Ascending aorta (tissue), 2 donors: ENCODE measurements around the gene PEX3. TPM values are rescaled to one million over a fixed set of nuclear protein-coding genes. Genes with fewer than 3 reads are reported as not detected.

ENCODE experiments used
- DNase-seq, 2 donors: peaks; one replicate each; pipeline ENCODE4 v3.0.0-alpha.2; 2019; ENCODE audit warnings: low spot score in 2 of 2
- H3K27ac ChIP-seq, 2 donors: fragments of 200-600 bp; sonication (generic); one replicate each; pipeline ENCODE4 v1.5.1; 2016 to 2017; ENCODE audit warnings: mild to moderate bottlenecking in 1 of 2
- H3K27me3 ChIP-seq: fragments of 200-600 bp; sonication (generic); one replicate; pipeline ENCODE4 v1.5.1; 2017
- H3K36me3 ChIP-seq, 2 donors: fragments of 200-600 bp; sonication (generic); one replicate each; pipeline ENCODE4 v1.5.1; 2016
- H3K4me1 ChIP-seq, 2 donors: fragments of 200-600 bp; sonication (generic); one replicate each; pipeline ENCODE4 v1.5.1; 2016 to 2017; ENCODE audit warnings: mild to moderate bottlenecking in 1 of 2
- H3K4me3 ChIP-seq, 2 donors: fragments of 200-600 bp; sonication (generic); one replicate each; pipeline ENCODE4 v1.5.1; 2016 to 2017; ENCODE audit warnings: mild to moderate bottlenecking in 1 of 2
- H3K9me3 ChIP-seq, 2 donors: fragments of 200-600 bp; sonication (generic); one replicate each; pipeline ENCODE4 v1.5.1; 2016
- CTCF ChIP-seq, 3 experiments: fragments of 200-600 bp in 2 of 3; fragments of 450-650 bp in 1 of 3; sonication (generic) in 2 of 3; IDR thresholded peaks; one replicate each; pipeline ENCODE4 v1.5.1; 2016 to 2019; ENCODE audit warnings: antibody characterized with exemption in 3 of 3, mild to moderate bottlenecking in 1 of 3, moderate library complexity in 1 of 3
- intact Hi-C: fragments of 100-400 bp; cut with DNase I; formaldehyde crosslinking; loops from one replicate; pipeline ENCODE4 v1.15.1; 2023
- total RNA-seq: library from RNA; depleted of rRNA; stranded (reverse); fragments of >200 nt; gene quantifications from one replicate; pipeline ENCODE4 v1.1.0, GENCODE V29; 2016

PEX3 gene
- total RNA-seq, 1 donor from 2014 or later, result 0.96 TPM

- H3K9me3 ChIP-seq, result no peaks in the 10 kb centered on the region
- H3K27me3 ChIP-seq, result no peaks in the 10 kb centered on the region
- H3K4me3 ChIP-seq, result no peak overlapping the region
- intact Hi-C loops, result no loop called here
- no peak for DNase-seq
- no peak for TF ChIP-seq CTCF (IDR thresholded peaks at IDR 0.05)
- no peaks in the 10 kb centered on the region for H3K4me1 ChIP-seq
- no peak overlapping the region for H3K27ac ChIP-seq
- peaks cover 0 to 5% of the 10 kb centered on the region in 2 donors for H3K36me3 ChIP-seq
Observed at GRCh38 chr6:143485967-143486366, 35.4 kb downstream of the PEX3 start.

GRCh38 chr6:143486752-143487151 is 36.1 kb downstream of the PEX3 start:
- DNase-seq, result no peak
- Histone ChIP-seq H3K27ac (no peak overlapping the region), H3K36me3 (peaks cover 0 to 5% of the 10 kb centered on the region in 2 donors), H3K4me3 (no peak overlapping the region), H3K9me3 (no peaks in the 10 kb centered on the region), H3K27me3 (no peaks in the 10 kb centered on the region), H3K4me1 (no peaks in the 10 kb centered on the region)
- TF ChIP-seq CTCF (IDR thresholded peaks at IDR 0.05), result no peak
- intact Hi-C loops, result no loop called here

- no peak for DNase-seq
- no peak overlapping the region for H3K4me3 ChIP-seq
- intact Hi-C loops, result no loop called here
- H3K27me3 ChIP-seq, result no peaks in the 10 kb centered on the region
- TF ChIP-seq CTCF (IDR thresholded peaks at IDR 0.05), result no peak
- H3K9me3 ChIP-seq, result no peaks in the 10 kb centered on the region
- peaks cover 3 to 9% of the 10 kb centered on the region in 2 donors for H3K36me3 ChIP-seq
- no peak overlapping the region for H3K27ac ChIP-seq
- H3K4me1 ChIP-seq, result no peaks in the 10 kb centered on the region
Observed at GRCh38 chr6:143490244-143490643, 39.6 kb downstream of the PEX3 start.

- TF ChIP-seq CTCF (IDR thresholded peaks at IDR 0.05), result no peak
- intact Hi-C loops, result no loop called here
- no peaks in the 10 kb centered on the region for H3K27me3 ChIP-seq
- no peak for DNase-seq
- no peak overlapping the region for H3K27ac ChIP-seq
- H3K4me3 ChIP-seq, result no peak overlapping the region
- H3K36me3 ChIP-seq, result peaks cover 3 to 14% of the 10 kb centered on the region in 2 donors
- H3K9me3 ChIP-seq, result no peaks in the 10 kb centered on the region
- H3K4me1 ChIP-seq, result no peaks in the 10 kb centered on the region
Observed at GRCh38 chr6:143490775-143491174, 40.2 kb downstream of the PEX3 start.

DNA sequence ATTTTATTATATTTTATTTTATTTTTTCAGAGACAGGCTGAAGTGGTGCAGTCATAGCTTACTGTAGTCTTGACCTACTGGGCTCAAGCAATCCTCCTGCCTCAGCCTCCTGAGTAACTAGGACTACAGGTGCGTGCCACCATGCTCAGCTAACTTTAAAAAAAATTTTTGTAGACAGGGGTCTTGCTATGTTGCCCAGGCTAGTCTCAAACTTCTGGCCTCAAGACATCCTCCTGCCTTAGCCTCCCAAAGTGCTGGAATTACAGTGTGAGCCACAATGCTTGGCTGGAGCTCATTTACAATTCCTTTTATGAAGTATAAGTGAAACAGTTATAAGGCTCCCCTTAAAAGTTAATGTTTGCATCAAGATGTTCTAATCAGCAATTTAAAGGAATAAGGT is 46.4 kb downstream of the PEX3 start:
- H3K27me3 ChIP-seq, result no peaks in the 10 kb centered on the region
- no peak for TF ChIP-seq CTCF (IDR thresholded peaks at IDR 0.05)
- H3K27ac ChIP-seq, result no peak overlapping the region
- intact Hi-C loops, result no loop called here
- DNase-seq, result no peak
- H3K4me3 ChIP-seq, result no peak overlapping the region
- H3K9me3 ChIP-seq, result no peaks in the 10 kb centered on the region
- peaks cover 6 to 49% of the 10 kb centered on the region in 2 donors for H3K36me3 ChIP-seq
- H3K4me1 ChIP-seq, result no peaks in the 10 kb centered on the region

GRCh38 chr6:143498428-143498827 is 47.8 kb downstream of the PEX3 start:
- no peak overlapping the region for H3K27ac ChIP-seq
- H3K36me3 ChIP-seq, result peaks cover 6 to 54% of the 10 kb centered on the region in 2 donors
- H3K4me1 ChIP-seq, result no peaks in the 10 kb centered on the region
- no peaks in the 10 kb centered on the region for H3K9me3 ChIP-seq
- TF ChIP-seq CTCF (IDR thresholded peaks at IDR 0.05), result no peak
- H3K27me3 ChIP-seq, result no peaks in the 10 kb centered on the region
- no peak overlapping the region for H3K4me3 ChIP-seq
- DNase-seq, result no peak
- intact Hi-C loops, result no loop called here
